Right lobe of liver (tissue), 6 donors: ENCODE results near the gene USP40. TPM values are rescaled to one million over a fixed set of nuclear protein-coding genes. Genes with fewer than 3 reads are reported as not detected.

Source experiments
- ATAC-seq, 4 donors: fragments of 200-7000 bp; cut with Tn5 transposase; one replicate each; pipeline ENCODE4 v1.9.1; 2020; ENCODE audit warnings: mild to moderate bottlenecking in 4 of 4, moderate library complexity in 4 of 4
- DNase-seq, 3 donors: peaks; one replicate each; pipeline ENCODE4 v3.0.0-alpha.2; 2020
- H3K27ac ChIP-seq, 3 donors: fragments of 200-600 bp; one replicate each; pipeline ENCODE4 v1.8.0; 2022
- H3K27me3 ChIP-seq, 2 donors: fragments of 200-600 bp; one replicate each; pipeline ENCODE4 v1.8.0; 2022
- H3K36me3 ChIP-seq, 4 donors: fragments of 200-600 bp; sonication (generic) in 1 of 4; one replicate each; pipeline versions ENCODE4 v1.5.1 to v1.8.0; 2017 to 2022; ENCODE audit warnings: control low read depth in 1 of 4
- H3K4me1 ChIP-seq, 4 donors: fragments of 200-600 bp; sonication (generic) in 1 of 4; one replicate each; pipeline versions ENCODE4 v1.5.1 to v1.8.0; 2017 to 2022; ENCODE audit warnings: control low read depth in 1 of 4
- H3K4me3 ChIP-seq, 3 donors: fragments of 200-600 bp; one replicate each; pipeline ENCODE4 v1.8.0; 2022
- H3K9me3 ChIP-seq, 4 donors: fragments of 200-600 bp; sonication (generic) in 1 of 4; one replicate each; pipeline versions ENCODE4 v1.5.1 to v1.8.0; 2017 to 2022; ENCODE audit warnings: control low read depth in 1 of 4
- CTCF ChIP-seq, 4 donors: fragments of 200-600 bp in 3 of 4; fragments of 450-650 bp in 1 of 4; IDR thresholded peaks; one replicate each; pipeline versions ENCODE4 v1.5.1 to v1.8.0; 2016 to 2022; ENCODE audit warnings: antibody characterized with exemption in 4 of 4, mild to moderate bottlenecking in 2 of 4
- POLR2A ChIP-seq: fragments of 450-650 bp; IDR thresholded peaks from one replicate; pipeline ENCODE4 v1.6.1; 2017; ENCODE audit warnings: antibody characterized with exemption, mild to moderate bottlenecking
- WGBS: methylation state at CpG from one replicate; pipeline ENCODE4 v1.1.6; 2018; ENCODE audit warnings: low coverage, low lambda C conversion rate; ENCODE audit not compliant: insufficient coverage; ENCODE audit errors: missing lambda C conversion rate; 5-methylcytosine and 5-hydroxymethylcytosine counted together
- intact Hi-C, 2 donors: fragments of 100-400 bp; cut with DNase I; formaldehyde crosslinking; loops; one replicate each; pipeline versions ENCODE4 v1.11.2 to v1.14.1; 2022
- total RNA-seq, 6 experiments: library from RNA; depleted of rRNA in 2 of 6; stranded (reverse); fragments of >200 nt in 2 of 6; fragmentation: NEBNext Ultra II Directional in 3 of 6; extraction: Animal tissue kit (Norgen Biotek cat#: 25700) in 3 of 6; gene quantifications; one replicate each; pipeline versions ENCODE4 v1.1.0 to v1.2.4, GENCODE V29; 2016 to 2023
- donor health status: DM: no; HTN: yes; CAD: no.
- donor health status: DM: no; HTN: no; CAD: no.
- donor health status: DM: no; HTN: no; CAD: no.
- donor health status: DM: no; HTN: yes; CAD: no.
- donor health status: DM: no; HTN: yes; CAD: no.

The USP40 gene
- total RNA-seq, 6 experiments from 2014 or later, result 19.9 to 38.8 (median 27.0) TPM

GRCh38 chr2:233466991-233467603 is 99.5 kb downstream of the USP40 start:
- H3K36me3 ChIP-seq, result peaks cover 0 to 28% (median 4%) of the 10 kb centered on the region in 4 donors
- H3K4me3 ChIP-seq, result no peak overlapping the region
- no peaks in the 10 kb centered on the region for H3K4me1 ChIP-seq
- no peaks in the 10 kb centered on the region for H3K27me3 ChIP-seq
- no peak overlapping the region for H3K27ac ChIP-seq
- TF ChIP-seq CTCF (IDR thresholded peaks at IDR 0.05) (no peak), POLR2A (no peak)
- no peaks in the 10 kb centered on the region for H3K9me3 ChIP-seq
- no peak for ATAC-seq
- intact Hi-C loops, result no loop called here
- 93% methylated on average over 20 of the region's 20 CpGs for WGBS
- peak; percentile 13 to 42 (median 34) for DNase-seq

GRCh38 chr2:233464531-233465240 is 101.9 kb downstream of the USP40 start:
- intact Hi-C loops, result no loop called here
- TF ChIP-seq POLR2A (no peak), CTCF (IDR thresholded peaks at IDR 0.05) (no peak)
- H3K4me1 ChIP-seq, result no peaks in the 10 kb centered on the region
- H3K27me3 ChIP-seq, result no peaks in the 10 kb centered on the region
- no peak overlapping the region for H3K27ac ChIP-seq
- H3K36me3 ChIP-seq, result peaks cover 0 to 34% (median 7%) of the 10 kb centered on the region in 4 donors
- no peak for ATAC-seq
- peak in 2 of 3 donors; percentile 5 to 42 for DNase-seq
- no peak overlapping the region for H3K4me3 ChIP-seq
- no peaks in the 10 kb centered on the region for H3K9me3 ChIP-seq
- WGBS, result 80% methylated on average over 8 of the region's 16 CpGs

- no peaks in the 10 kb centered on the region for H3K27me3 ChIP-seq
- DNase-seq, result peak in 1 of 3 donors; percentile 38
- no peak overlapping the region for H3K27ac ChIP-seq
- H3K36me3 ChIP-seq, result peaks cover 0 to 35% (median 7%) of the 10 kb centered on the region in 4 donors
- H3K9me3 ChIP-seq, result no peaks in the 10 kb centered on the region
- no peak overlapping the region for H3K4me3 ChIP-seq
- no peak for TF ChIP-seq POLR2A
- no peak for TF ChIP-seq CTCF (IDR thresholded peaks at IDR 0.05)
- H3K4me1 ChIP-seq, result no peaks in the 10 kb centered on the region
- 94% methylated on average over 14 of the region's 19 CpGs for WGBS
- ATAC-seq, result no peak
- intact Hi-C loops, result no loop called here
Measured at GRCh38 chr2:233464056-233464455, 102.5 kb downstream of the USP40 start.

- 90% methylated on average over 16 of the region's 16 CpGs for WGBS
- DNase-seq, result peak in 2 of 3 donors; percentile 6 to 42
- no peaks in the 10 kb centered on the region for H3K27me3 ChIP-seq
- H3K9me3 ChIP-seq, result no peaks in the 10 kb centered on the region
- intact Hi-C loops, result no loop called here
- H3K27ac ChIP-seq, result no peak overlapping the region
- peaks cover 0 to 40% (median 7%) of the 10 kb centered on the region in 4 donors for H3K36me3 ChIP-seq
- TF ChIP-seq POLR2A (no peak), CTCF (IDR thresholded peaks at IDR 0.05) (no peak)
- no peaks in the 10 kb centered on the region for H3K4me1 ChIP-seq
- no peak for ATAC-seq
- H3K4me3 ChIP-seq, result no peak overlapping the region
Measured at GRCh38 chr2:233463586-233463985, 103.0 kb downstream of the USP40 start.
